ENCODE data around the gene RFK. TPM values are rescaled to one million over a fixed set of nuclear protein-coding genes. Genes with fewer than 3 reads are reported as not detected.

Gene RFK
- total RNA-seq, 4 donors from 2014 or later, result 18.4 to 37.1 (median 18.8) TPM

- ATAC-seq, result no peak
- no peak overlapping the region for H3K27ac ChIP-seq
- no peak overlapping the region for H3K4me3 ChIP-seq
- 65 to 73% methylated on average over 1 to 3 of the region's 3 CpGs for WGBS, 2 donors (ENCODE audit: low coverage in 1 of 2)
- H3K36me3 ChIP-seq, result no peaks in the 10 kb centered on the region
- H3K9me3 ChIP-seq, result no peaks in the 10 kb centered on the region
- H3K4me1 ChIP-seq, result peaks cover 0 to 8% (median 0%) of the 10 kb centered on the region in 3 donors
- H3K27me3 ChIP-seq, result no peaks in the 10 kb centered on the region
- TF ChIP-seq EP300 (IDR thresholded peaks at IDR 0.05), result no peak
- TF ChIP-seq POLR2A (IDR thresholded peaks at IDR 0.05), result no peak
- no peak for TF ChIP-seq CTCF (IDR thresholded peaks at IDR 0.05)
- TF ChIP-seq POLR2AphosphoS5 (IDR thresholded peaks at IDR 0.05), result no peak
These were observed 7.5 kb upstream of the RFK start for GRCh38 chr9:76401580-76402354.

- no peaks in the 10 kb centered on the region for H3K36me3 ChIP-seq
- ATAC-seq, result no peak
- TF ChIP-seq EP300 (IDR thresholded peaks at IDR 0.05) (no peak), POLR2A (IDR thresholded peaks at IDR 0.05) (no peak), CTCF (IDR thresholded peaks at IDR 0.05) (no peak), POLR2AphosphoS5 (IDR thresholded peaks at IDR 0.05) (no peak)
- WGBS, 2 donors (ENCODE audit: low coverage in 1 of 2), result 86% methylated on average over 2 of the region's 2 CpGs
- H3K27me3 ChIP-seq, result no peaks in the 10 kb centered on the region
- H3K4me1 ChIP-seq, result peaks cover 0 to 8% (median 0%) of the 10 kb centered on the region in 3 donors
- H3K4me3 ChIP-seq, result no peak overlapping the region
- H3K27ac ChIP-seq, result no peak overlapping the region
- H3K9me3 ChIP-seq, result no peaks in the 10 kb centered on the region
These were observed 7.0 kb upstream of the RFK start for GRCh38 chr9:76401176-76401575.

- Histone ChIP-seq H3K4me3 (no peak overlapping the region), H3K27me3 (no peaks in the 10 kb centered on the region), H3K4me1 (peaks cover 0 to 10% (median 0%) of the 10 kb centered on the region in 3 donors), H3K36me3 (no peaks in the 10 kb centered on the region), H3K9me3 (no peaks in the 10 kb centered on the region), H3K27ac (no peak overlapping the region)
- 40% methylated on average over 1 of the region's 1 CpG; no CpG with 5 or more reads in 1 of the 2 donors for WGBS, 2 donors (ENCODE audit: low coverage in 1 of 2)
- ATAC-seq, result no peak
- TF ChIP-seq POLR2A (IDR thresholded peaks at IDR 0.05) (no peak), POLR2AphosphoS5 (IDR thresholded peaks at IDR 0.05) (no peak), EP300 (IDR thresholded peaks at IDR 0.05) (no peak), CTCF (IDR thresholded peaks at IDR 0.05) (no peak)
These were observed 6.4 kb upstream of the RFK start for GRCh38 chr9:76400534-76401096.

GRCh38 chr9:76399856-76400255 lies 5.6 kb upstream of the RFK start:
- no peaks in the 10 kb centered on the region for H3K27me3 ChIP-seq
- H3K27ac ChIP-seq, result no peak overlapping the region
- 55 to 63% methylated on average over 1 of the region's 1 CpG for WGBS, 2 donors (ENCODE audit: low coverage in 1 of 2)
- no peaks in the 10 kb centered on the region for H3K9me3 ChIP-seq
- no peaks in the 10 kb centered on the region for H3K36me3 ChIP-seq
- H3K4me3 ChIP-seq, result no peak overlapping the region
- TF ChIP-seq EP300 (IDR thresholded peaks at IDR 0.05) (no peak), POLR2A (IDR thresholded peaks at IDR 0.05) (no peak), CTCF (IDR thresholded peaks at IDR 0.05) (no peak), POLR2AphosphoS5 (IDR thresholded peaks at IDR 0.05) (no peak)
- H3K4me1 ChIP-seq, result peaks cover 2 to 18% (median 4%) of the 10 kb centered on the region in 3 donors
- no peak for ATAC-seq

- H3K4me1 ChIP-seq, result peaks cover 2 to 26% (median 4%) of the 10 kb centered on the region in 3 donors
- no peak for ATAC-seq
- H3K36me3 ChIP-seq, result peaks cover 0 to 8% of the 10 kb centered on the region in 2 donors
- WGBS, 2 donors (ENCODE audit: low coverage in 1 of 2), result 90 to 93% methylated on average over 2 to 11 of the region's 13 CpGs
- no peak for TF ChIP-seq POLR2A (IDR thresholded peaks at IDR 0.05)
- TF ChIP-seq POLR2AphosphoS5 (IDR thresholded peaks at IDR 0.05), result no peak
- no peak for TF ChIP-seq CTCF (IDR thresholded peaks at IDR 0.05)
- TF ChIP-seq EP300 (IDR thresholded peaks at IDR 0.05), result no peak
- no peaks in the 10 kb centered on the region for H3K9me3 ChIP-seq
- no peak overlapping the region for H3K27ac ChIP-seq
- no peak overlapping the region for H3K4me3 ChIP-seq
- H3K27me3 ChIP-seq, result no peaks in the 10 kb centered on the region
These were observed 2.4 kb upstream of the RFK start for GRCh38 chr9:76396597-76396996.

Data from gastroesophageal sphincter (tissue), 4 donors.